Stimulated activated CD4-positive, alpha-beta T cell treated with anti-CD3 and anti-CD28 coated beads, Interleukin-12 subunit alpha, Interleukin-12 subunit beta, amount 100 ng/mL, for 4 hours (primary cell): ENCODE measurements around the gene FOXP1.

ENCODE experiments used
- DNase-seq: peaks from one replicate; pipeline ENCODE4 v3.0.0-alpha.2; 2020

FOXP1 gene

GRCh38 chr3:71110385-71111222 lies 472.9 kb downstream of the FOXP1 start:
- DNase-seq, result no peak

GRCh38 chr3:71109977-71110285 lies 473.6 kb downstream of the FOXP1 start:
- no peak for DNase-seq

GRCh38 chr3:71109241-71109976 lies 474.1 kb downstream of the FOXP1 start:
- no peak for DNase-seq

GRCh38 chr3:71107926-71108325 lies 475.6 kb downstream of the FOXP1 start:
- DNase-seq, result no peak

- no peak for DNase-seq
Measured at GRCh38 chr3:71104976-71105375, 478.6 kb downstream of the FOXP1 start.

GRCh38 chr3:71104556-71104955 lies 479.0 kb downstream of the FOXP1 start:
- no peak for DNase-seq

GRCh38 chr3:71104121-71104541 lies 479.4 kb downstream of the FOXP1 start:
- DNase-seq, result no peak

- DNase-seq, result no peak
Measured at GRCh38 chr3:71103430-71103921, 480.1 kb downstream of the FOXP1 start.

GRCh38 chr3:71102111-71102983 lies 481.2 kb downstream of the FOXP1 start:
- DNase-seq, result no peak

GRCh38 chr3:71101626-71102025 lies 481.9 kb downstream of the FOXP1 start:
- DNase-seq, result no peak

- DNase-seq, result no peak
Measured at GRCh38 chr3:71101014-71101413, 482.5 kb downstream of the FOXP1 start.

- no peak for DNase-seq
Measured at GRCh38 chr3:71099997-71100719, 483.4 kb downstream of the FOXP1 start.

GRCh38 chr3:71097557-71097956 lies 486.0 kb downstream of the FOXP1 start:
- DNase-seq, result no peak

GRCh38 chr3:71095511-71096291 lies 487.8 kb downstream of the FOXP1 start:
- no peak for DNase-seq

GRCh38 chr3:71094658-71095209 lies 488.8 kb downstream of the FOXP1 start:
- no peak for DNase-seq

GRCh38 chr3:71092665-71093064 lies 490.9 kb downstream of the FOXP1 start:
- DNase-seq, result no peak

GRCh38 chr3:71090207-71090606 lies 493.3 kb downstream of the FOXP1 start:
- DNase-seq, result no peak

GRCh38 chr3:71089271-71089847 lies 494.2 kb downstream of the FOXP1 start:
- no peak for DNase-seq

GRCh38 chr3:71088742-71089141 lies 494.8 kb downstream of the FOXP1 start:
- no peak for DNase-seq

GRCh38 chr3:71088019-71088708 lies 495.4 kb downstream of the FOXP1 start:
- DNase-seq, result no peak
